NCI-H82 (cell line): ENCODE data around the gene PLEKHM1.
"Not testable (repeated sequence)": the region's sequence is repeated elsewhere in the genome, so short reads cannot be mapped to it uniquely, and the experiment has no call there.

Experiments used
- DNase-seq: peaks from one replicate; lab custom pipeline; 2025; lab: John Stamatoyannopoulos, UW

PLEKHM1 gene

DNA sequence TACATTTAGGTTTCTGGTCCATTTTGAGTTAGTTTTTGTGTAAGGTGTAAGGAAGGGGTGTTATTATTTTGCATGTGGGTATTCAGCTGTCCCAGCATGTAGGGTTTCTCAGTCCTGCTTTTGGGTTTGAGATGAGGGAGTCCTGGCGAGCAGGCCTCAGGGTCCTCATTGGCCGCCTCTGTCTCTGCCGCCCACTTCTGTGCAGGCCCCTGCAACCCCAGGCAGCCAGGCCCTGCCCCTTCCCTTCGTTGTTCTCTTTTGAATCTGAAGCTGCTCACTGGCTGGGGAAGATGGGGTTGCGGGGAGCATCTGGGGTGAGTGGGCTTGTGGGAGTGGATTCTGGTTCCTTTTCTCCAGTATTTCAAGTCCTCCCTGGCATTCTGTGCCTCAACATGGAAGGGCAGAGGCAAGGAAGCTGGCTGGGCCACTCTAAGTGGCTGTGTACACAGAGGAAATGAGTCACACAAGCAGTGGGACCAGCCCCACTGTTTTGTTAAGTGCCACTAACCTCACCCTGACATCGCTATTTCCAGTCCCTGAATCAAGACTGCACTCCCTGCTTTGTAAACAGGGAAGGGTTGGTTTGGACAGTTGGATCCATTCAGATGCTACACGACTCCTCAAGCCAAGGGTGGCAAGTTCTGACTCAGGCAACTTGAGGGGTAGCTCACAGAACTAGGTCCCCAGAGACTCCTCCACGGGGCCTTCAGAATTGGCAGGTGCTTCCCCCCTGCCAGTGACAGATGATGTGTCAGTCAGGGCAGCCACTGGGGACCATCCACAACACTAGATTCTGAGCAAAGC is 28.8 kb downstream of the PLEKHM1 start:
- DNase-seq: not testable (repeated sequence)

DNA sequence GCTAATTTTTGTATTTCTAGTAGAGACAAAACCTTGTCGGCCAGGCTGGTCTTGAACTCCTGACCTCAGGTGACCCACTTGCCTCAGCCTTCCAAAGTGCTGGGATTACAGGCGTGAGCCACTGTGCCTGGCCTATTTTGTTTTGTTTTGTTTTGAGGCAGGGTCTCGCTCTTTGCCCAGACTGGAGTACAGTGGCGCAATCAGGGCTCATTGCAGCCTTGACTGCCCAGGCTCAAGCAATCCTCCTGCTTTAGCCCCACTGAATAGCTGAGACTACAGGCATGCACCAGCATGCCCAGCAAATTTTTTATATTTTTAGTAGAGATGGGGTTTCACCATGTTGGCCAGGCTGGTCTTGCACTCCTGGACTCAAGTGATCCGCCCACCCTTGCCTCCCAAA is 30.1 kb downstream of the PLEKHM1 start:
- not testable (repeated sequence) for DNase-seq

DNA sequence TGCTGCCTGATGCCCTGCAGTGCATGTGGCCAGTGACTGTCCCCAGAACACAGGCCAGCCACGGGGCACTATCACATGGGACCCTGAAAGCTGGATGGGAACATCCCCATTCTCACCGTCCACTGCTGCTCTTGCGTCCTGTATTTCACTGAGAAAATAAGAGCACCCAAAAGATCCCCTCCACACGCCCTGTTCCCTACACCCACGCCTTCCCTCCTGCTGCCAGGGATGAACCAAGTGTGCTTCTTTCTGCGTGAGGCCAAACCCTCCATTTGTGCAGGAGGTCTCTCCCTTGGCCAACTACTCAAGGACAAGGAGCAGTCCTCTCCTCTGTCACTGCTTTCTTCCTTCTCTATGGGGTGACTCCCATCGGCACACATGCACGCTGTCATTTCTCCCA is 36.2 kb downstream of the PLEKHM1 start:
- not testable (repeated sequence) for DNase-seq

DNA sequence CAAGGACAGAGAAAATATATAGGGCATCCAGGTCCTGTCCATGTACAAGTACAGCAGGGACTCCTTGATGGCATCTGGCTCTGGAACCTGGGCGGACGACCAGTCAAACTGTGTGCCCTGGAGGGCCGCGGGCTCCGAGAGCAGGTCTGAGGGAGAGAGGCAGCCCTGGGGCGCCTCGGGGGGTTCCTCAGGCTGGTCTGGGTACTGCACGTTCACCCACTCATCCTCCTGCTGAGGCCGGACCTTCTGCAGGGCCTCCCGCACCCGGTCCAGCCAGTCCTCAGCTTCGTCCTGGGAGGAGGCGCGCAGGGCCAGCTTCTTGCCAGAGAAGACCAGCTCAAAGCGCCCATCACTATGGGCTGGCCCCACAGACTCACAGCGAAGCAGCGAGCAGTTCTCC is 36.8 kb downstream of the PLEKHM1 start:
- not testable (repeated sequence) for DNase-seq

DNA sequence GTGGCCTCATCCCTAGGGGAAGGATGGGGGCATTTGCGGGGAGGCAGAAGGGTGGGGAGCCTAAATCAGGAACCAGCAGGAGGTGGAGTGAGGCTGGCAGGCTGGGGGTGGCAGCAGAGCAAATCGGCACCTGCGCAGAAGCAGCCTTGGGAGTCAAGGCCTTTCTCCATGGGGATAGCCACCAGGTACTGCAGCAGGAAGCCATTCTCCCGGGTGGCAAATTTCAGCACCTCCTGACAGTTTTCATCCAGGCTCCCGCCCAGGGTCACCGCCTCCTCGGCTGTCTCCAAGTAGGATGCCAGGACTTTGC is 37.3 kb downstream of the PLEKHM1 start:
- not testable (repeated sequence) for DNase-seq

DNA sequence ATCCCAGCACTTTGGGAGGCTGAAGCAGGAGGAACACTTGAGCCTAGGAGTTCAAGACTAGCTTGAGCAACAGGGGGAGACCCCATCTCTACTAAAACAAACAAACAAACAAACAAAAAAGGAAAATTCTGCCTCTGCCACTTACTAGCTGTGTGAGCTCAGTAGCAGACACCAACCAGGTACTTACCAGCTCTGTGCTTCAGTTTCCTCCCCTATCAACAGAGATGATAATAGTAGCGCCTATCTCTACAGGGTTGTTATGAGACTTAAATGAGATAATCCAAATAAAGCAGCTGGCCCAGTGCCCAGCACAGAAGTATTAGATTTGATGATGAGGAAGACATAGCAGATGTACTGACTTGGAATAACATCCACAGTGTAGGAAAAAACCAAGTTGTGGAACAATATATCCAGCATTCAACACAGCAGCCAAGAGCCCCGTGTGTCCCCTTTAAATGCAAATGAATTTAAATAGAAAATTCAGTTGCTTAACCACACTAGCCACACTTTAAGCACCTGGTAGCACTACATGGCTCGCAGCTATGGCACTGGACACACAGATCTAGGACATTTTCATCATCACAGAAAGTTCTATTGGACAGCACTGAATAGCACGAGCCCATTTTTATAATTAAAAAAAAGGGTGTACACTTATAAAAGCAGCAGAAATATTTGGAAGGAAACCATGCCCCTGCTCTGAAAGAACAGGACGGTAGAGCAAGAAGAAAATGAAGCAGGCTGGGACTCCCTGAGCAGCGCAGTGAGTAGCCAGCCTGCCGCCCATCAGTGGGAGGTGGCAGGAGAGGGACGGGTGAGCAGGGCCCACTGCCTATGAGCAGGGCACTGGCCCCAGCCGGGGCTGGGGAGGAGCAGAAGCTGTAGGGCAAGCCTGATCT is 37.9 kb downstream of the PLEKHM1 start:
- not testable (repeated sequence) for DNase-seq

DNA sequence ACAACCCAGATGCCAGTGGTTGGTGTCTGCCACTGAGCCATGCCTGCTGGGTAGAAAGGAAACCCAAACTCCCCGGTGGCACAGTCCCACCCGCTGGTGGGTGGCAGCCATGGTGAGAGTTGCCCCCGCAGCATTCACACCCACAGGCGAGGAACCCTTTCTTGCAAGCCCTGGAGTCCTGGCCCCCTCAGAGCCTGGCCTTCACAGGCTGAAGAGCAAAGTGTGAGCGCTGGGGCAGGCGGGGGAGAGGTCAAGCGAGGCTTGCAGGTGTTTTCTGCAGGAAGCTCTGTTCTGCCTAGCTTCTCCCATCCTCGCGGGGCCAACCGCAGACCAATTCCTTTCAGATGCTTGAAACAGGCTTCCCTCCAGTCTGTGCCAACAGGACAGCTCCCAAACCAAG is 38.9 kb downstream of the PLEKHM1 start:
- not testable (repeated sequence) for DNase-seq

DNA sequence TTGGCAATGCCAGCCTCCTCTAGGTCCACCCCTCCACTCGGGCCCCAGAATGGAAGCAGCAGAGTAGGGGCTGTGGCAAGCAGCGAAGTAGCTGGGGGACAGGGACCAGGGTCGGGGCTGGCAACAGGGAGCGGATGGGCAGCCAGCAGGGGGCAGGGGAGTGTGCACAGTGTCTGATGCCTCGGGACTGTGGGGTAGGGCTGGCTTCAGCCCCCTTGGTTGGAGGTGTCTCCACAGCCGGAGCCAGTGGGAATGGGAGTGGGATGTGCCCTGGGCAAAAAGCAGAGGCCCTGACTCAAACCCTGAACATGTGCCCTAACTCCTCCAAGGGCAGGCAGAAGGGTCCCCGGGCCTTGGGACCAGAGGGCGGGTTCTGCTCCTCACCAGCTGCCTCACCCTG is 39.4 kb downstream of the PLEKHM1 start:
- DNase-seq: peak; percentile 15

DNA sequence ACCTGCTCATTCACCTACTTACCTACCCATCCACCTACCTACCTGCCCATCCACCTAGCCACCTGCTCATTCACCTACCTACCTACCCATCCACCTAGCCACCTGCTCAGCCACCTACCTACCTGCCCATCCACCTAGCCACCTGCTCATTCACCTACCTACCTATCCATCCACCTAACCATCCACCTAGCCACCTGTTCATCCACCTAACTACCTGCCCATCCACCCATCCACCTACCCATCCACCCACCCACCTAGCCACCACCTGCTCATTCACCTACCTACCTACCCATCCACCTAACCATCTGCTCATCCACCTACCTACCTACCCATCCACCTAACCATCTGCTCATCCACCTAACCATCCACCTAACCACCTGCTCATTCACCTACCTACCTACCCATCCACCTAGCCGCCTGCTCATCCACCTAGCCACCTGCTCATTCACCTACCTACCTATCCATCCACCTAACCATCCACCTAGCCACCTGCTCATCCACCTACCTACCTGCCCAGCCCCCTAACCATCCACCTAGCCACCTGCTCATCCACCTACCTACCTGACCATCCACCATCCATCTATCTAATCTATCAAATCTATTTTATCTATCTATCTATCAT is 40.7 kb downstream of the PLEKHM1 start:
- not testable (repeated sequence) for DNase-seq

DNA sequence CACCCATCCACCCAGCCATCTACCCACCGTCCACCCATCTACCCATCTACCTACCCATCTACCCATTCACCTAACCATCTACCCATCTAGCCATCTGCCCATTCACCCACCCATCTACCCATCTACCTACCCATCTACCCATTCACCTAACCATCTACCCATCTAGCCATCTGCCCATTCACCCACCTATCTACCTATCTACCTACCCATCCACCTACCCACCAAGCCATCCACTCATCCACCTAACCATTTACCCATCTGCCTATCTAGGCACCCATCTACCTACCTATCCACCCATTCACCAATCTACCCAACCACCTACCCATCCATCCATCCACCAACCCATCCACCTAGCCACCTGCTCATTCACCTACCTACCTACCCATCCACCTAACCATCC is 41.3 kb downstream of the PLEKHM1 start:
- DNase-seq: not testable (repeated sequence)

DNA sequence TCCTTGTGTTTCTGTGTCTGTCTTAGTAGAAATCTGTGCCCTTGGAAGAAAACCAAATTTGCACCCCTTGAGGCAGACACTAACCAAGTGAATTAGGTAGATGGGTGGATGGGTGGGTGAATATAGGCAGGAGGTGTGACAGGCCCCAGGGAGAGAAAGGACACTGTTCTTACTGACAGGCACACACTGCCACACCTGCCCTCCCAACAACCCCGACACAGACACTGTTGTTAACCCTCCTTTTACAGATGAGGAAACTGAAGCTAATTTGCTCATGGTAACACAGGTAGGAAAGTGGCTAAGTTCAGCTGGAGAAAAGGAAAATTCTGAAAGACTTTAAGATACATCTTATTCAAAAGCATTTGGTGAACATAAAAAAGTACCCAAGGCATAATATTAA is 42.0 kb downstream of the PLEKHM1 start:
- not testable (repeated sequence) for DNase-seq

DNA sequence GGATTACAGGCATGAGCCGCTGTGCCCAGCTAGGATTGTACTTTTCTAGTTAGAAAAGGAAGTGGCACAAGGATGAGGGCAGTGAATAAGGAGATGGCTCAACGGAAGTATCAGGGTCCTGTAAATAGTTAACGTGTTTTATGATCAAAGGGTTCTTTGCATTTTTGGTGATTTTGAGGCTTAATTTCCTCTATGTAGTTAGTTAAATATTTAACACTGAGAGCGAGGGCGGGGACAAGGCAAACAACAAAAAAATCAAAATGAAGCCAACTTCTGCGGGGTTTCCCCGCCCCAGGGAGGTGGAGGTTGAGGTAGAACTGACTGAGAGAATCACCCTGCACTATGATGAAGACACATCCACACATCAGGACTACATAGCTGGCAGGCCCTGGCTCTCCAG is 42.5 kb downstream of the PLEKHM1 start:
- DNase-seq: not testable (repeated sequence)

DNA sequence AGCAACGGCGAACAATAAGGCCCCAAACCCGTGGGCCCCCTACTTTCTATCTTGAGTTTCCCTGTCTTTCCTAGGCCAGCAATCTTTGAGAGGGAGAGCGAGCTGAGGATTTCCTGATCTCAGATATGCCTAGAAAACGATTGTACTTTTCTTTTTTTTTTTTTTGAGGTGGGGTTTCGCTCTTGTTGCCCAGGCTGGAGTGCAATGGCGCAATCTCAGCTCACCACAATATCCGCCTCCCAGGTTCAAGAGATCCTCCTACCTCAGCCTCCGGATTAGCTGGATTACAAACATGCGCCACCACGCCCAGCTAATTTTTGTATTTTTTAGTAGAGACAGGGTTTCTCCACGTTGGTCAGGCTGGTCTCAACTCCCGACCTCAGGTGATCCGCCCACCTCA is 42.9 kb downstream of the PLEKHM1 start:
- DNase-seq: not testable (repeated sequence)

DNA sequence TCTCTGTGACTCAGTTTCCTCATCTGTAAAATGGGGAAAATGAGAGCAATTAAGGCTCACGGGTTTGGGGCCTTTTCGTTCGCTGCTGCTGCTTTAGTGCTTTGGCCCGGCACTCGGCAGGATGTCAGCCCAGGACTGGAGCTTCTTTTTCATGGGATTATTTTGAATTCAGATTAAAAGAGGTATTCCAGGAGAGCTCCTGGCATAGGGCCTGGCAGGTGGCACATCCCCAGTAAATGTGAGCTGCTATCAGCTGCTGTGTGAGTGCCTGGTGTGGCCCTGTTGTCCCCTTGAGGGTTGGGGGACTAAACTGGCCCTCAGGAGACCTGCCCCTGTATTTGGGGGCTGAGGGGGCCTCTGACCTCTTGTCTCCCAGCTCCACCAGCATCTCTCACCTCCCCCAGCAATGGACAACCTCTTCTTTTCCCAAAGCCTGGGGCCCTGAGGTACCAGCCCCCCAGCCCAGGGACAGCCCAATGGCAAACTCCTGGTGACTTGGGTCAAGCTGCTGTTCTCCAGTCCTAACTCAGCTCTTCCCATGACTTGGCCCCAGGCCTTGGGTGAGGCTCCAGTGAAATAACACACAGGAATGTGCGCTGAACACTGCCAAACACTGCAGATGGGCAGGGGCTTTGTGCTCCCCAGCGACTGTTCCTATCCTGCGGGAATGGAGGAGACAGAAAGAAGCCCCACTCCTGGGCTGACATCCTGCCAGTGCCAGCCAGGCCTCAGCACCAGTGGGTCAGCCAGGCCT is 43.5 kb downstream of the PLEKHM1 start:
- DNase-seq: not testable (repeated sequence)

DNA sequence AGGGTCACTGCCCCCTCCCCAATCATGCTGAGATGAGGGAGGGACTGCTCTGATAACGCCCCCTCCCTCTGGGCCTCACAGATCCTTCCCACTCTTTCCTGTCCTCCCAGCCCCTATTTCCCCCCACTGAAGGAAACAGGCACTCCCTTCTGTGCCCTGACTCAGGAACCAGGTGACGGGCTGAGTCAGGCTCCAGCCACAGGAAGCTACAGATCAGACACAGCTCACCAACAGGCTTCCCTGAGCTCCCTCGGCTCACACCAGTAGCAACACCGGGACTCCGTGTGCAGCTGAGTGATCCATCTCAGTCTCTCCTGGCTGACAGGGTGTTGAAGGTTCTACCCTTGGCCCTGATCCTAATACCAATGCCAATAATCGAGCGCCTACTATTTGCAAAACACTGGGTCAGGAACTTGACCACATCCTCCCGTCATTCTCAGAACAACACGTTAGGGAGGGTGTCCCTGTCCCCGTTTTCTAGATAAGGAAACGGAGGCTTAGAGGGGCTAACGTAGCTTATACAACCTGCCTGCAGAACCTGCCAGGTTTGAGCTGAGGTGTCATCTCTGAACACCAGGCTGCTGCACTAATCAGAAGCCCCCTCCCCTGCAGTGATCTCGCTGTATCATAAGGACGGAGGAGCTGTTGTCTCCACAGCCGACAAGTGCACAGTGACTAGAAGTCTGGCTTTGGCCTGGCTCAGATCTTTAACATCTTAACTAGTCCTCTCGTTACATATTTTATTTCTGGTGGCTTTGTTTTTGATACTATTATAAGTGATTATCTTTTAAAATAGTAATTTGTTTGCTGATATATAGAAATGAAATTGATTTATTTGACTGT is 44.4 kb downstream of the PLEKHM1 start:
- not testable (repeated sequence) for DNase-seq

DNA sequence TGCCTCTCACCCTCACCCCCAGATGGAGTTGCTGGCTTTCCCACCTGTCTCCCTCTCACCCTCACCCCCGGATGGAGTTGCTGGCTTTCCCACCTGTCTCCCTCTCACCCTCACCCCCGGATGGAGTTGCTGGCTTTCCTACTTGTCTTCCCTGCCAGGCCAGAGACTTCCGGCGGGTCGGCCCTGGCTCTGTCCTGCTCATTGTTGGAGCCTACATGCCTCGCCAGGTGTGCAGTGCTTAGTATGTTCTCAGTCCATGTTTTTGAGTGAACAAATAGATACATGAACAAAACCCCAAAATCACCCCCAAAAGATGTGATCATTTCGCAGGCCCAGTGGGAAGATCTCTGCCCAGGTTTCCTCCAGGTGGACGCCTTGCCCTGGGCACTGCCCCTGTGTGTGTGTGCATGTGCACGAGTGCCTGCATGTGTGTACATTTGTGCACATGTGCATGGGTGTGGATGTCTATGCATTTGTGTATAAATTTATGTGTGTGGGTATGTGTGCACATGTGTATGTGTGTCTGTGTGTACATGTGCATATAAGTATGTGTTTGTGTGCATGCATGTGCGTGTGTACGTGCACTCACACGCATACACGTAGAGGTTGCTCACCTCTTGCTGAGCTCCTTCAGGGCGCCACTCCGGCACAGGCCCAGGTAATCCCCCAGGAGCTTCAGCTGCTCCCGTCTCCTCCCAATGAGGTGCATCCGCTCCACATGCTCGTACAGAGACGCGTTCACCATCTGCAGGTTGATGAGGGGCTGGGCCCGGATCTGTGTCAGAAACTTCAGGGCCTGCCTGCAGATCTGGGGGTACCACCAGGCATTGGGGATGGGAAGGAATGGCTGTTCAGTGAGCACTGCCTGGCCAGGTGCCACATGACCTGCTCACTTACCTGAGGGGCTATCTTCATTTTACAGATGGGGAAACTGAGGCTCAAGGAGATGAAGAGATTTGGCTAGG is 45.4 kb downstream of the PLEKHM1 start:
- DNase-seq: not testable (repeated sequence)

DNA sequence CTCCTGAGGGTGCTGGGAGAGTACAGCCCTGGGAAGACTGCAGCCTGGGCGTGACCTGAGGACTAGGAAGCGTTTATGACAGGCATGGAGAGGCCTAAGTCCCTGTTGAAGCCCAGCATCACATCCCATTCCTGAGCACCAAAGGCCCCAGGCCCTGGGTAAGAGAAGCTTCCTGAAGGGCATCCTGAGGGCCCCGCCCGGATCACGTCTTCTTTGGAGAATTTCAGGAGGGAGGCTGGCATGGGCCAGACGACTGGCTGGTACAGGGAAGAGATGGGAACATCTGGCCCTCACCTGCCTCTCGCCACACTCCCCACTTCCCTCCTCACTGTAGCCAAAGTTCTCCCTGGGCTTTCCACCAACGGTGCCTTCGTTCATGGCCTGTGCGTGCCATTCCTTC is 46.2 kb downstream of the PLEKHM1 start:
- not testable (repeated sequence) for DNase-seq

DNA sequence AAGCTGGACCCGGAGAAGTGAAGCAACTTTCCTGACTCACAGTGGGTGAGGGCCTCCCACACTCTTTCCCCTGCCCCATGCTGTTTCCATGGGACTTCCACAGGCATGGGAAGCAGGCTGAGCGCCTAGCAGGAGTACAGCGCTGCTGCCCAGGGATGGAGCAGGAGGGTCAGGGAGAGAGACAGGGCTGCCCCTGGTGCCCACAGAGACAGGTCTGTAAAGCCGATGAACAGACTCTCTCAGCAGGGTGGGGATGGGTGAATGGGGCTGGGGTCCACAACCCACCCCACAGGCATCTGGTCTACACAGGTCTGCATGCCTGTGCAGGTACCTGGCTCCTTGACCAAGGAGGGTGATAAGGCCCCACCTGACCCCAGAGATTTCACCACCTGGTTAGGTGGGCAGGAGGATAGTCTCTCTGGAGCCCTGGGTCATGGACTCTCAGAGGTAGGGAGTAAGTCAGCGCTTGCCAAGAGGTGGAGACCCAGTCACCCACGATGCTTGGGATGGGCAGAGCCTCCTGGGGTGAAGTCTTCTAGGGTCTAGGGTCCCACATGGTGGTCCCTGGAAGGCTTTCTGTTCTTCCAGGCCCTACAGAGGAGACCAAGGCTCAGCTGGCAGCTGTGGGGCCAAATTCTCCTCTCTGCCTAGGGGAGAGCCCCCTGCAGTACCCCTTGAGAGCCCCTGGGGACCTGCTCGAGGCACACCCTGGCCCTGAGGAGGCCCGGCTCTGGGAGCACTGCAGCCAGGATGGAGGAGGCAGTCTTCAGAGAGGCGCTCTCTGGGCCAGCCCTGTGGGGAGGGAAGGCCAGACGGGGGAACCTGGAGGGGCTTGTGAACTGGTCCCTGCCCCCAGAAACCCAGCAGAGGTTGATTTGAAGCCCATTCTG is 46.9 kb downstream of the PLEKHM1 start:
- not testable (repeated sequence) for DNase-seq
